Measurements from ENCODE around the gene RARRES2.
A peak's percentile ranks its signal among the peaks of the same experiment; 100 is the strongest.

RARRES2 gene

DNA sequence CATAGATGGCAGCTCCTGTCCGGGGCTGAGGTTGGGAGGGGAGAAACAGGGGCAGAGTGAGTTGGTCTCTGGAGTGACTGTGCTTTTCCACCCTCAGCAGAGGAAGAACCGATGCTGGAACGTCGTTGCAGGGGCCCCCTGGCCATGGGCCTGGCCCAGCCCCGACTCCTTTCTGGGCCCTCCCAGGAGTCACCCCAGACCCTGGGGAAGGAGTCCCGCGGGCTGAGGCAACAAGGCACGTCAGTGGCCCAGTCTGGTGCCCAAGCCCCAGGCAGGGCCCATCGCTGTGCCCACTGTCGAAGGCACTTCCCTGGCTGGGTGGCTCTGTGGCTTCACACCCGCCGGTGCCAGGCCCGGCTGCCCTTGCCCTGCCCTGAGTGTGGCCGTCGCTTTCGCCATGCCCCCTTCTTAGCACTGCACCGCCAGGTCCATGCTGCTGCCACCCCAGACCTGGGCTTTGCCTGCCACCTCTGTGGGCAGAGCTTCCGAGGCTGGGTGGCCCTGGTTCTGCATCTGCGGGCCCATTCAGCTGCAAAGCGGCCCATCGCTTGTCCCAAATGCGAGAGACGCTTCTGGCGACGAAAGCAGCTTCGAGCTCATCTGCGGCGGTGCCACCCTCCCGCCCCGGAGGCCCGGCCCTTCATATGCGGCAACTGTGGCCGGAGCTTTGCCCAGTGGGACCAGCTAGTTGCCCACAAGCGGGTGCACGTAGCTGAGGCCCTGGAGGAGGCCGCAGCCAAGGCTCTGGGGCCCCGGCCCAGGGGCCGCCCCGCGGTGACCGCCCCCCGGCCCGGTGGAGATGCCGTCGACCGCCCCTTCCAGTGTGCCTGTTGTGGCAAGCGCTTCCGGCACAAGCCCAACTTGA is 29.9 kb upstream of the RARRES2 start:
- TF ChIP-seq, protein P1, sequence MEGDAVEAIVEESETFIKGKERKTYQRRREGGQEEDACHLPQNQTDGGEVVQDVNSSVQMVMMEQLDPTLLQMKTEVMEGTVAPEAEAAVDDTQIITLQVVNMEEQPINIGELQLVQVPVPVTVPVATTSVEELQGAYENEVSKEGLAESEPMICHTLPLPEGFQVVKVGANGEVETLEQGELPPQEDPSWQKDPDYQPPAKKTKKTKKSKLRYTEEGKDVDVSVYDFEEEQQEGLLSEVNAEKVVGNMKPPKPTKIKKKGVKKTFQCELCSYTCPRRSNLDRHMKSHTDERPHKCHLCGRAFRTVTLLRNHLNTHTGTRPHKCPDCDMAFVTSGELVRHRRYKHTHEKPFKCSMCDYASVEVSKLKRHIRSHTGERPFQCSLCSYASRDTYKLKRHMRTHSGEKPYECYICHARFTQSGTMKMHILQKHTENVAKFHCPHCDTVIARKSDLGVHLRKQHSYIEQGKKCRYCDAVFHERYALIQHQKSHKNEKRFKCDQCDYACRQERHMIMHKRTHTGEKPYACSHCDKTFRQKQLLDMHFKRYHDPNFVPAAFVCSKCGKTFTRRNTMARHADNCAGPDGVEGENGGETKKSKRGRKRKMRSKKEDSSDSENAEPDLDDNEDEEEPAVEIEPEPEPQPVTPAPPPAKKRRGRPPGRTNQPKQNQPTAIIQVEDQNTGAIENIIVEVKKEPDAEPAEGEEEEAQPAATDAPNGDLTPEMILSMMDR (conservative IDR thresholded peaks at IDR 0.05) = no peak
- peak overlapping the region; percentile 100 for H3K27ac ChIP-seq

- TF ChIP-seq, protein P1 (conservative IDR thresholded peaks at IDR 0.05) = no peak
- H3K27ac ChIP-seq = peak overlapping the region; percentile 100
These were observed 29.2 kb upstream of the RARRES2 start for GRCh38 chr7:150370612-150371071.

- H3K27ac ChIP-seq = peak overlapping the region; percentile 100
- TF ChIP-seq, protein P1 (conservative IDR thresholded peaks at IDR 0.05) = no peak
These were observed 28.5 kb upstream of the RARRES2 start for GRCh38 chr7:150369748-150370501.

DNA sequence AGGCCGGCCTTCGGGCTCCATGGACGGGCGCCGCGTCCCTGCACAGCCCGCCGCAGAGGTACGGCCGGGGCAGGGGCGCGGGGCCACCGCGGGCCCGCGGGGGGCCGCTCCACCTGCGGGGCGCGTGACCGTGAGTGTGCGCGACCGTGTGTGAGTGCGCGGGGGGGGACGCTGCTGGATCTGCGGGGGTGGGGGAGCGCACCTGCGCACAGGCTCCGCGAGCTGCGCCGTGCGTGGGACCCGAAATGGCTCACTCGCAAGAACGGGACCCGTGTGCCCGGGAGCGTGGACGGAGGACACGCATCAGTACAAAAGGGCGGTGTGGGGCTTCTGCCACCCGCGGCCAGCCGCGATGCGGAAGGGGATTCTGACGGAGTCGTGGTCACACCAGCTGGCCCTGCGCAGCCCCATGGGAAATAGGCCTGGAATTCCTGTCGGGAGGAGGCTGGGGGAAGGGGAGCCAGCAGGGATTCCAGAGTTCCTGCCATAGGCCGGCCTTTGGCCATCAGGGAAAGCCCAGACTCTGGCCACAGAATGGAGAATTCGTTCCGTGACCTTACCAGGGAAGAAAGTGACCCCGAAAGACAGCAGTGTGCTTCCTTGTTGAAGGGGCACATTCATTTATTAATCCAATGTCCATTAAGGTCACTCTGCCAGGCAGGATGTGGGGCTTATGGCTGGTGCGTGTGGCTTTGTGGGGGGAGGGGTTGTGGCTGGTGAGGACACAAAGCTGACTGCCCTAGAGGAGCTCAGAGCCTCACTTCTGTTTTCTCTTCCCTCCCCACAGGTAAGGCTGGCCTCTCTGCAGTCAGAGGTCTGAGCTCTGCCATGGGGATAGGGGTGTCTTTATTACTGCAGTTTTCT is 27.7 kb upstream of the RARRES2 start:
- peak overlapping the region; percentile 100 for H3K27ac ChIP-seq
- TF ChIP-seq, protein P1 (conservative IDR thresholded peaks at IDR 0.05) = no peak

GRCh38 chr7:150368096-150368883 is 26.9 kb upstream of the RARRES2 start, which contains the start of gene REPIN1:
Gene REPIN1, plus strand, starts transcription at chr7:150368822. Its CDS starts 890 bp downstream, at chr7:150369712.
- H3K27ac ChIP-seq = peak within 1 kb of the TSS; percentile 100
- TF ChIP-seq, protein P1 (conservative IDR thresholded peaks at IDR 0.05) = no peak

GRCh38 chr7:150367677-150368095 is 26.3 kb upstream of the RARRES2 start:
- TF ChIP-seq, protein P1 (conservative IDR thresholded peaks at IDR 0.05) = no peak
- H3K27ac ChIP-seq = peak overlapping the region; percentile 100
